Activated gamma-delta T cell treated with Interleukin-2 at 50 U/mL for 16 hours (primary cell): ENCODE measurements around the gene RNU1-3.
"Not testable (repeated sequence)": the region's sequence is repeated elsewhere in the genome, so short reads cannot be mapped to it uniquely, and the experiment has no call there.

Experiments
- DNase-seq: peaks from one replicate; pipeline ENCODE4 v3.0.0-alpha.2; 2020

Gene RNU1-3

DNA sequence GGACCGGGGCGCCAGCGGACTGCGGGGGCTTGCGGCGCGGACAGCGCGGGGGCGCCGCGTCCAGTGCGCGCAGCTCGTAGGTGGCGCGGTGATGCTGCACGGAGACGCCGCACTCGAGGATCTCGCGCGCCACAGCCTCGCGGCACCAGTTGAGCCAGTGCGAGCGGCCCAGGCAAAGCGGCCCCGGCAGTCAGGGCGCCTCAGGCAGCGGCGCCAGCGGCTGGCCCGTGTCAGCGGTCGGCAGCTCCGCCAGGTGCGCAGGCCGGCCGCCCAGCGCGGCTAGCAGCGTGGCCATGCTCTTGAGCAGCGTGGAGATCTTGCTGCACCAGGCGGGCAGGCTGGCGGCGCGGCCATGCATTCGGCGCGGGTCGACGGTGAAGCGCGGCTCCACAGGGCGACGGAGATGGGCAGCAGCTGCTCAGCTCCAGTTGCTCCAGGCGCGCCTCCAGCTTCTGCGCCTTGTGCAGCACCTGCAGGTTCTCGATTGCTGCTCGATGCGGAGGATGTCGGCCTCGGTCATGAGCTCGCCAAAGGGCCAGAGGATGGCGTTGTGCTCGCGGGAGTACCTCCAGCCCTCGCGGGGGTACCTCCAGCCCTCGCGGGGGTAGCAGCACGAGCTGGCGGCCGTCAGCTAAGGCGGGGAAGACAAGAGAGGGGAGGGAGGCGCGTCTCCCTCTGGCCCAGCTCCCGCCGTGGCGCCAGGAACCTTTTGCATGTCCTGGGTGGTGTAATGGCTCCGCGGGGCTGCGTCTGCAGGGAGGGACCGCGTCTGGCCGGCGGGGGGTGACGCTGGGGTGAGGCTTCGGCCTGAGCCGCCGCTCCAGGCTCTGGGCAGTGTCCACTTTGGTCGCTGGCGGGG is 26.9 kb upstream of the RNU1-3 start:
- DNase-seq: not testable (repeated sequence)

DNA sequence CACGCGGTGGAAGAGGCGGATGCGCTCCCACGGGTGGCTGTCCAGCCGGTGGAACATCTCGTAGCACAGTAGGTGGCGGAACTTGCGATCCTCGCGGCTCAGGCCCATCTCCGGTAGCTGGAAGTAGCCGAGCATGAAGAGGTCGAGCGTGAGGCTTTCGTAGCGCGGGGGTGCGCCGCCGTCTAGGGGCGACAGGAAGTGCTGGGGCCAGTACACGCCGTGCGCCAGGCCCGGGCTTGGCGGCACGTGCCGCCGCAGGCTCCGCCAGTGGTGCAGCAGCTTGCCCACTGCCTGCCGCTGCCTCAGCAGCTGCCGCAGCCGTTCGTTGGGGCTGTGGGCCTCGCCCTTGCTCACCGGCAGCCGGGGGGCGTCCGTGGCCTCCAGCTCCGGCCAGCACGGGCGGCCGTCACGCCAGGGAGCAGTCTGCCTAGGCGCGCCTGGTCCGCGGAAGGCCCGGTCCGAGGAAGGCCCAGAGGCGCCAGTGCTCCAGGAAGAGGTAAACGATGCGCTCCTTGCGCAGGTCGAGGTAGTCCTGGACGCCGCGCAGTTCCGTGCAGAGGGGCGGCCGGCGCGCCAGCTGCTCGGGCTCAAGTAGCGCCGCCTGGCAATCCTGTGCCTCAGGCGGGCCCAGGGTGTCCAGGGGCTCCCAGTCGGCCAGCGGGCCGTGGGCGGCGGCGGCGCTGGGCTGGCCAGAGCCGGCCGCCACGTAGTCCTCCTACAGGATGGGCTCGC is 26.1 kb upstream of the RNU1-3 start:
- not testable (repeated sequence) for DNase-seq

DNA sequence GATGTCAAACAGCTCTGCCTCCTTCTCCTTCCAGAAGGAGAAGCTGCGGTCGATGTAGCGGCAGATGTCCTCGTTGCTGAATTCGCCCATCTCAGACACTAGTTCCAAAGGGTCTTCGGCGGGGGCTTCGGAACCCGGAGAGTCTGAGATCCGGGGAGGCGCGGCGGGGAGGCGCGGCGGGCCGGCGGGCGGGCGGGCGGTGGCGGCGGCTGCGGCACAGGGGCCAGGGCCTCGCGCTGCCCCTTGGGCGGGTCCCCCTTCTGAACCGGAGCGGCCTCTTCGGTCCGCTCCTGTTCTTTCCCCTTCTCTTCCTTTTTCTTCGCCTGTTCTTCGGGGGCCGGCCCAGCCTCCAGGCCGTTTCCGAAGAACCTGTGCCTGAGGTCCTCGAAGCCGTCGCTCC is 25.5 kb upstream of the RNU1-3 start:
- DNase-seq: not testable (repeated sequence)

DNA sequence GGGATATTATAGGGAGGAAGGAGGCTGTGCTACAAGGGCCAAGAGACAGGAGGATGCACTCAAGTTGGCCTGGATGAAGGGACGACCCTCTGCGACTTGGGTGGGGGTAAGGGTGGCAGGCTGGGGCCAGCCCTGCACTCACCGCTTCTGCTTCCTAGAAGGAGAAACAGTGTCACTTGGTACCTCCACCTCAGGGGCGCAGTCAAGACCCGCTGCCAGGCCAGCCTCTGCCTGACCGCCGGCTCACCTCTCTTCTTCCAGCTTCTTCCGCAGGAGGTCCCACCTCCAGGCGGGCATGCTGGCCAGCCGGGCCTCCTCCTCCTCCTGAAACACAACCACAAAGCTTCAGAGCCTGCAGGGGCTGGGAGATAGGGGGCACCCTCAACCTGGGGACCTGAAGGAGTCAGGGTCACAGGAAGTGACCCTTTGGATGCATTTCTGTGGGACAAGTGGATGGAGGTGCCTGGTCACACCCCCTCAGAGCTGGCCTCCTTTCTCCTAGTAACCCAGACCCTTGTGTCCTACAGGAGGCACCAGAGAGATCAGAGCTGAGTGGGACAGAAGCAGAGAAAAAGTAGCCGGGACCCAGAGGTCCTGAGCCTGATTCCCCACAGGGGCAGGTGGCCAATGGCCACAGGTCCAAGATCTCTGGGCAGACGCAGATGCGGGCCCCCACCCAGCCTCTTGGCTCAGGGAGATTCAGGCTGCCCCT is 24.4 kb upstream of the RNU1-3 start:
- DNase-seq: not testable (repeated sequence)

DNA sequence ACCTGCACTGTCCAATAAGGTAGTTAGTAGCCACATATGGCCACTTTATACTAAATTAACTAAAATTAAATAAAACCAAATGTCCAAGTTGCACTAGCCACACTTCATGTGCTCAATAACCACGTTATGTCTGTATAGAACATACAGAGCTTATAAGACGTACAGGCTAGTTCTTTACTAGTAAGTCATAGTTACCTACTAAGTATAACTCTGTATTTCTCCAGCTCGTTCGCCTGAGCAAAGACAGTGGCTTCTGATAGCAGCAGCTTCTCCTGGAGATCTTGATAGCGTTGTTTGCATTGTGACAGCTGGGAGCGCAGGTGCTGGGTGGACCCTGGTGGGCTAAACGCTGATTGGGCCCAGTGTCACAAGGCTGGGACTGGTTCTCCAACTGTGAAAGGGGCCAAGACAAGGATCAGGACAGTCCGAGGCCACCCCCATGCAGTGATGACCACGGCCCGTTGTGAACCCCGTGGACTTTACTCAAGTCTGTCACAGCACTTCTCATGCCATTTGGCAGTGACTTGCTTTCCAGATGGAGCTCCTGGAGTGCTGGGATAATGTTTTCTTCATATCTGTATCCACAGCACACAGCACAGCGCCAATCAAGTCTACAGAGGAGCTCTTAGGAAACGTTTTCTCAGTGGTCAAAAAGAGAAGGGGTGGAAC is 20.5 kb upstream of the RNU1-3 start:
- DNase-seq: not testable (repeated sequence)

DNA sequence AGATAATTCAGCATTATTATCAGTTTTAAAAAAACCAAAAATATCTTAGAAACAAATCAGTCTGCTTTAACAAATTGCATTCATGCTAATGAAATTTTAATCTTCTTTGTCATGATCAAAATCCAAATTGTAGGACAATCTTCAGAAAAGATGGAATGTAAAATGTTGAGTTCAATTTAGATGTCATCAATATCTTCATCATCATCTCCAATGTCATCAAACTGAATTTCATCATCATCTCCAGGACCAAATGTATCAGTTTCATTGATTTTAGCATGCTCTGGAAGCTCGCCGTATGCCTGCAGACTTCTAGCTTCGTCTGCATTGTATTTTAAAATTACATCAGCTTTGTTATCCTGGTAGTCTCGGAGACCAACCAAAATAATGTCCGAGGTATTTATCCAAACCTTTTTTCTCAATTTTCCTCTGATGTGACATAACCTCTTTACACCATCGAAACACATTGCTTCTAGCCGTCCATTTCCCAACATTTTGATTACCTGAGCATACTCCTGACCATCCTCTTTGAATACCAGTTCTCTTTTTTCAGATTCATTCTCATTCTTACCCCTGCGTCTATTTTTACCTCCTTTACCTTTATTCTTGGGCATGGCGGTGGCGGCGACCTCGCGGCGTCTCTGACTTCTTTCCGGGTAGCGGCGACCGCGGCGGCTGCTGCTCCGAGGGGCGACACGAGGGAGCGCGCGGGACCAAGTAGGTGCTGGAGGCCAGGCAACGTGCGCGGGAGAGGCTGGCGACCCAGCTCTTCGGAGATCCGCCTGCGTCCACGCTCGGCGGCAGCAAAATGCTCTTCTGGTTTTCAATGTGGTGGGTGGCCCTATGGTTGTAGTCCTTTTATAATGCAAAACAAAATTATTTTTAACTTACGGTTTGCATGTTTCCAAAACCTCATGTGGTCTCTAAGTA is 19.0 kb upstream of the RNU1-3 start:
- not testable (repeated sequence) for DNase-seq

DNA sequence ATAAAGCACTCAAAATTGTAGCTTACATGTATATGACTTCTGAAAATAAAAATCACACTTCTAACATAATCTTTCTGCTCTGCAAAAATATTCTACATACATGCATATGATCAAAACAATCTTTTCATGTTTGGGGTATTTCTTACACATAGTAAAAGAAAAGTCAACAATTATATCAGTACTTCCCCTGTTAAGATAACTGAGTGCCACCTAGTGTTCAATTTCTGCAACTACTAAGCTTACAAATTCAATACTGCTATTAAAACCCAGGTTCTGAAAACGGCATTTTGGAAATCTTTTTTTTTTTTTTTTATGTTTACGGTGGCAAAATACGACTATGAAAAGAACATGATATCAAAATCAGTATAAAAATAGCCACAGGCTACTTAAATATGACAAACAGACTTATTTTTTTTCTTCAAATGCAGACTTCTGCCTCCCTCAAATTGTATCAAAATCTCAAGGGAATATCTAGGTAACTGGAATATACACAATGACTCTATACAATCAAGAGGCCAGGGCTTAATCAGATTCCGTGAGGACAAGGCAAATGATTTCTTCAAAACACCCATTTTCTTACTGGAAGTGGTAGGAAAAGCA is 18.1 kb upstream of the RNU1-3 start:
- DNase-seq: not testable (repeated sequence)

DNA sequence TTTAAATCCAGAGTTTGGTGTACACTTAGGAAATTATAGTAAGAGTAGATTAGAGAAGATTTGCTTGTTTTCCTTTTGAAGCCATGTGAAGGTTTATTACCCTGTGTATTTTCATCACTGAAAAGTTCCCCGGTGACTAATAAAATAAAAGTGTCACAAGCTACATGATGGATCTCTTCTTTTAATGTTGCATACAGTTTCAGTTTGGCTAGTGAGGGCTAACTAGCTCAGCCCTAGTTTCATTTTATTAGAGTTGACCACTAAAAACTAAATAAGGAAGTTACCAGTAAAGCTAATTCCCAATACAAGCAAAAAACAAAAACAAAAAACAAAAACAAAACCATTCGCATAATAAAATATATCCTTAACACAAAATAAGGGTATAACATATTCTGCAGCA is 17.4 kb upstream of the RNU1-3 start:
- not testable (repeated sequence) for DNase-seq

DNA sequence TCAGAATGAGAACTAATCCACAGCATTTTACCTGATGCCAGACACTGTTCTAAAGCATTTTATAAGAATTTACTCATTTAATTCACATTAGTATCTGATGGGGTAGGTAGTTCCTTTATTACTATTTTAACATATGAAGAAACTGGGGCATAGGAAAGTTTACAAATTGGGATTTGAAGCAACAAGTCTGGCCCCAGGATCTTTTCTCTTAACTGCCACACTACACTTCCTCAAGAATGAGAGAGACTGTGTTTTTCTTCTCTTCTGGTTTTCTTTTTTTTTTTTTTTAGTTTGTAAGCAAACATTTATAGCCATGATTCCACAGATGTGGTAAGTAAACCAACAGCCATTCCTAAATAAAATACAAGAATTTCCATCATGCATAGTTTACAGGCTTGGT is 16.1 kb upstream of the RNU1-3 start:
- DNase-seq: not testable (repeated sequence)

DNA sequence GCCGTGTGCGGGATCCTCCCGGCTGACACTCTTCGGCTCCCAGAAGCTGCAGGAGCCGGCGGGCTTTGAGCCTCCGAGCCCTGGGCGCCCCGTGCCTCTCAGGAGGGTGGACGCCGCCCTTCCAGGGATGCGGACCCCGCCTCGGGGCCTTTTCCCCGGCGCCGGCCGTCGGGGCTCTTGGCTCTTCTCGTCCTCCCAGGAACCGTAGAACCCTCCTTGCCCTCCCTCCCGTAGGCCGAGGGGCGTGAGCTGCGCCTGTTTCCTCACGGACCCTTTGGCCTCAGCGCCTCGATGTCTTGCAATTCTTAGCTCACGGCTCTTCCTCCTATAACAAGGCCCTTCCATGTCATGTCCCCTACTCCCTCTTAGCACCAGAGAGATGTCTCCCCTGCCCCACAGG is 13.6 kb upstream of the RNU1-3 start:
- not testable (repeated sequence) for DNase-seq

DNA sequence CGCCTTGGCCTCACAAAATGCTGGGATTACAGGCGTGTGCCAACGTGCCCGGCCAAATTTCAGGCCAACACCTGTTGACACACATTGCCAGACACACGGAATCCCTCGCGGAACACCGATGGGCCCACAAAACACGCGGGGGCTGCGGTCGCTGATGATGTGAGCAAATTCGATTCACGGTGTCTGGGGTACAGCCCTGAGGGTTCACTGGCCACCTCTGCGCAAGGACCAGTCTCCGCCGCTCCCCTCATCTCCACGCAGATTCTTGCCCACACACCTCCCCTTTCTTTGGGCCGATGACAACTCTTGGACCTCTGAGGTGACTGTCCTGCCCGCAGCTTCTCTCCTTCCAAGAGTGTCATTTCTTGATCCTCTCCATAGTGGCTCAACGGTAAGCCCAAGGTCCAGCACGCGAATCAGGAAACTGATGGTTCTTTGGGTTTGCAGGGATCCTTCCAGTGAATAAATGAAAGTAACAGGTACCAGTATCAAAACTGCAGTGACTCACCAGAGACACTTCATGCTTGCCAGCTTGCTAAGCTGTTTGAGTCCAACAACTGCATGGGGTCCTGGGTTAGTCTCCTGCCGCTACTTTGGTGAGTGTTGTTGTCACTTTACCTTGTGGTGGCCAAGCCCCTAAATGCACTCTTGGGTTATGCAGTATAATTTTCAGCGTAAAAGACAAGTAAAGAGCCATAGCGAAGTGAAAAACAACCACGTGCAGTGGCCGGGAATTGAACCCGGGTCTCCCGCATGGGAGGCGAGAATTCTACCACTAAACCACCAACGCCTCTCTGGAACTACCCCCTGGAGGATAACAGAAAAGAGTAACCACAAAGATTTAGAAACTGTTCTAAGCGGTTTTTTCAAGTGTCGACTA is 11.0 kb upstream of the RNU1-3 start:
- DNase-seq: no peak

DNA sequence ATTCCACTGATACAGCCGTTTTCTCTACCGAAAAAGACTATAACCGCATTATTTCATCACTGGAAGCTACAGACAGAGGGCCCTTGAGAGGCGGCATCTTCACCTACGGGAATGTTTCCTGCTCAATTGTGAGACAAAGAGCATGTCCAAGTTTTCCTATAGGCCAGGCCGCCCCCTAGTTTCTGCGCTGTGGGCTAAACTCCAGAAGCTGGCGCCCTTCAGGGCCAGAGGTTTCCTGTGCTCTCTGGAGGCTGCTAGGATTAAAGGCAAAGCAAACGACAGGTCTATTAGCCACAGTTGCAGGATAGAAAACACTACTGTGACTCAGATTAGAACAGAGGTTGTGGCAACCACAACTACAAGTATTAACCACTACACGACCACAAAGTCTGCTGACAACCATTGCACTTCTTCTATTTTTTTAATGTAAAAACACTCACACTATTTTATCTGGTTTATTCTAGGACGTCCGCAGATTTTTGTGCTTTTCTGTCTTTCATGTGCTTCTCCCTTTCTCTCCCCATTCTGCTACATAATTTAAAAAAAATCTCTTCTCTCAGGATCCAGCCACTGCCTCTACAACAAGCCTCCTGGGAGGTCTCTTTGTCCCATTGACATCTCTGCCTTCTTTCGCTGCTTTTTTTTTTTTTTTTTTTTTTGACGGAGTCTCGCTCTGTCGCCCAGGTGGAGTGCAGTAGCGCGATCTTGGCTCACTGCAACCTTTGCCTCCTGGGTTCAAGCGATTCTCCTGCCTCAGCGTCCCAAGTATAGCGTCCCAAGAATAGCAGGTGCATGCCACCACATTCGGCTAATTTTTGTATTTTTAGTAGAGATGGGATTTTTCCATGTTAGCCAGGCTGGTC is 10.1 kb upstream of the RNU1-3 start:
- DNase-seq: not testable (repeated sequence)

DNA sequence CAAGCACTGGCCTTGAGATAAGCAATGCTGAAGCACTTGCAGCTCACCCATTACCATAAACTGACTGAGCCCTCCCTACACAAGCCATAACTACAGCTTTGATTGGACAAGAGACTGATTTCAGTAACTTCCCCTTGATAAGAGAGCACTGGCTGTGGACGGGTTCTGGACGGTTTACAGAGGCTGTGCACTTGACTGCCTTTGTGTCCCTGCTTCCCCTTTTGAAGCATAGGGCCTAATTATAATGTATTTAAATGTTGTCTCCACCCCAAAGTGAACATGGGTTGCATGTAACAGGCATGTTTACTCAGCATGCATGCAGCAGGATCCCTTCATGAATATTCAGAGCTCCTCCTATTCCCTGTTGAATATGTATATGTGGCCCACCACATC is 8.4 kb upstream of the RNU1-3 start:
- not testable (repeated sequence) for DNase-seq

DNA sequence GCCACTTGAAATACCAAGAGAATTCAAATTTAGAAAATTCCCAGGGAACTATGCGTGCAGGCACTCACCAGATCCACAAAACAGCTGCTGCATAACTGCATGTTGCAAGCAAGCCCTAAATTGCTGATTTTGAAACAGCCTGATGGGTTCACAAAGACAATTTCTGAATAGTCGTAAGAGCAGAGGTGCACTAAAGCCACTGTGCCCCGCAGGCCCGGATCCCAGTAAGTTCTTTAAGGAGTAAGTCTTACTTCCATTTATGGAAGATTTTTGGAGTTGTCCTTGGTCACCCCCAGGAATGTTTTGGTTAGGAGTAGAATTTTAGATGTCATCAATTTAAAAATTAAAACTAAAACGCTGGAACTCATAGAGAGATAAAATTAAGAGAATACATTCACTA is 7.2 kb upstream of the RNU1-3 start:
- DNase-seq: not testable (repeated sequence)

DNA sequence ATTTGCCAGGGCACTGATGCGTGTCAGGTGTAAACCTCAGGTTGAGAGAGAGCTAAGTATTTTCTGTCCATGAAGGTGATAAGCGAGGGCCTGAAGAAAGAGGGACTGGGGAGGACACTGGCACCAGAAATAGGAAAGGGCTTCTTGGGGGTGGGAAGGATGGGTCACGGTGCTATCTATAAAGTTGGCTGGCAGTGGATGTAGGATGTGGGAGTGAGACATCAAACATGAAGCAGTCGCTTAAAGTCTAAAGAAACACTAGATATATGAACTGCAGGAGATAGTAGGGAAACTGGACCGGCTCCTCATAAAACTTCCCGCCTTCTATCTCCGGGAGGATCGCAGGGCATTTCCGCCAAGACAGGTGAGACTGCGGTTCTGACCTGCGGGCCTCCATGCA is 912 bp downstream of the RNU1-3 start:
- DNase-seq: not testable (repeated sequence)

DNA sequence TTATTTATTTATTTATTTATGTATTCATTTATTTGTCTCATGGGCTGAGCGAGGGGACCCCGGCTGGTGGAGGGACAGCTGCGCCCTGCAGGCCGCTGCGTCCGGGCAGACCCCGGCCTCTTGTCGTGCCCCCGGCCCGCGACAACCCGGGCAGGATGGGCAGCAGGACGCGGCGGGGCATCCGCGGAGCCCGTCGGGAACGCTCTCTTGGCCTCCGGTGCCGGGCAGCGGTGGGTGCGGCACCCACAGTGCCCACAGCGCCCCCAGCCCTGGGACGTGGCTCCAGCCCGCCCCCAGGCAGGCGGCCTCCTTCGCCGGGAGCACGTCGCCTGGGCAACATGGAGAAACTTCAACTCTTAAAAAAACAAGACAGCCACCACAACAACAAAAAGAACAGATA is 8.5 kb downstream of the RNU1-3 start:
- DNase-seq: not testable (repeated sequence)

DNA sequence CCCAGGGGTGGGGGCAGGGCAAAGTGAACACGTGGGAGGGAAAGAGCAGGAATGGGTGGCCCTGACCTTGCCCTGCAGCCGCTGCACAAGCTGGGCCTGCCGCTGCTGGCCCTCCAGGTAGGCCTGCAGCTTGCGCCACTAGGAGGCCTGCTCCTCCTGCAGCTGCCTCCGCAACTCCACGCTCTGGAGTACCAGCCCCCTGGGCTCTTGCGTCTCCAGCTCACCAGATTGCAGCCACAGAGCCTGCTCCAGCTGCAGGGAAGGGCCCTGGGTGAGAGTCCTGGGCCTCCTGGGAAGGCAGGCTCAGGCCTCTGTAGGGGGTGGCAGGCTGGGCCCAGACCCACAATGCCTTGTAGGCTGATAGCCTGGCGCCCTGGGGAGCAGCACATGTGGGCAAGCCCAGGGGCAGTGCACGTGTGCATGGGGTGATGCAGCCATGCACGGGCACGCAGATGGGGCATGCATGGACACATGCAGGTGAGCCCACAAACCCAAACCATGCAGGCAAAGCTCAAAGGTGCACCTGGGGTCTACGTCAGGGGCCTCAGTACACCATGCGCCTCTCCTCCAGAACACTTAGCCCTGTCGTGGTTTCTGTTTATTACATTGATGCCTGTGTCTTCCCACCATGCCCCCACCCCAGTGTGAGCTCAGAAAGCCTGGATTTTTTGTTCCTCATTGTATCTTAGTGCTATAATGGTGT is 9.6 kb downstream of the RNU1-3 start:
- not testable (repeated sequence) for DNase-seq

DNA sequence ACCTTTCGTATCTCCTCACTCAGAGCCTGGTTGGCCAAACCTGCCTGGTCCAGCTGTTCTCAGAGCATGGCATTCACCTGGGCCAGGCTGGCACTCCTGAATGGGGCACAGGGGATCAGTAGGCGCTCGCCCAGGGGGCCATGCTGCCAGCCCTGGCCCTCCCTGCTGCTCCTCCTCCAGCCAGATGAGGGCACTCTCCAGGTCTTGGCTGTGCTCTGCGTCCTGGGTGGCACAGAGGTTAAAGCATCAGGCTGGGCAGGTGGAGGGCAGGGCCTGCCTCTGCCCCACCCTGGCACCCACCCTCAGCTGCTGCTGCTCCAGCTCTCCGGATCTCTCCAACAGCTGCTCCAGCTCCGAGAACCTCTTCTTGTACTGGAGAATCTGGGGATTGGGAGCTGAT is 10.2 kb downstream of the RNU1-3 start:
- DNase-seq: not testable (repeated sequence)

DNA sequence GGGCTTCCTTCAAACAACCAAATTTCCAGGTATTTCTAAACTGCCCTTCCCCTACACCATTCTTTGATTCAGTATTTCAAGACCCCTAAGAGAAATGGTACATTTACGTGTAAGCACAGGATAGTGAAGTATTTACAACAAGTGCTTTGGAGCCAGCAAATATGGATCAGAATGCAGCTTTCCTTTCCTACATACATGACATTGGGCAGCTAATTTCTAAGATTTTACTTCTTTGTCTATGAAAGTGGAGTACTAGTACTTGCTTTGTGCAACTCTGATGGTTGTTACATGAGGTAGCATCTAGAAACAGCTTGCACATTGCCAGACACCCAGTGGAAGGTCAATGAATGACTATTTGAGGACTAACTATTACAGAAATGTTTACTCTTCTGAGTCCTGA is 15.2 kb downstream of the RNU1-3 start:
- peak; percentile 2 for DNase-seq
